Panc1 (cell line): ENCODE results near the gene WAS.
"Not testable (repeated sequence)": the region's sequence is repeated elsewhere in the genome, so short reads cannot be mapped to it uniquely, and the experiment has no call there.

Experiments used
- POLR2AphosphoS5 ChIP-seq: IDR thresholded peaks from 2 replicates; pipeline ENCODE4 v1.6.1; 2012; ENCODE audit warnings: mild to moderate bottlenecking, low read depth, low read length, moderate library complexity
- SIN3A ChIP-seq: IDR thresholded peaks from 2 replicates; pipeline ENCODE4 v1.6.1; 2012; ENCODE audit warnings: low read depth, mild to moderate bottlenecking, low read length, moderate library complexity, borderline replicate concordance; ENCODE audit not compliant: insufficient read depth
- TF ChIP-seq, protein P1 (sequence below): fragments of 450-650 bp; IDR thresholded peaks from 2 replicates; pipeline ENCODE4 v1.5.1; 2017; ENCODE audit warnings: mild to moderate bottlenecking
- TF ChIP-seq, protein P2 (sequence below), 2 experiments: IDR thresholded peaks; 2 replicates each; pipeline ENCODE4 v1.6.1; 2011 to 2012; ENCODE audit warnings: low read depth in 2 of 2, control low read depth in 1 of 2, low read length in 1 of 2, mild to moderate bottlenecking in 1 of 2, moderate library complexity in 1 of 2; ENCODE audit not compliant: insufficient read depth in 1 of 2

DNA sequence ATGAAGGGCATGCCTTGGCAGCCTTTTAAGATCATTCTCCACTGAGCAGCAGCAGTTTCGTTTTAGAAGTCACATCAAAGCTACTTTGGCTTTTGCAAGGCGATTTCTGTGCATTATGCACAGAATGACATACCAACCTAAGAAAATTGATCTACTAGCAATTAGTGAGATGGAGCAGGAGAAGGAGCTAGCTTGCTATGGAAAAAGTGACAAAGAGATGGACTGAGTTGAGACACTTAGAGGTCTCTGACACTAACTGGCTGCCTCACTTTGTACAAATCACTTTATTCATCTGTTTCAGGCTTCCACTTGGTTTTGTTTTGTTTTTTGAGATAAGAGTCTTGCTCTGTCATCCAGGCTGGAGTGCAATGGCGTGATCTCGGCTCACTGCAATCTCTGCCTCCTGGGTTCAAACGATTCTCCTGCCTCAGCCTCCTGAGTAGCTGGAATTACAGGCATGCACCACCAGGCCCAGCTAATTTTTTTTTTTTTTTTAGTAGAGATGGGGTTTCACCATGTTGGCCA, 31.5 kb upstream of the WAS start:
- TF ChIP-seq, protein P1, sequence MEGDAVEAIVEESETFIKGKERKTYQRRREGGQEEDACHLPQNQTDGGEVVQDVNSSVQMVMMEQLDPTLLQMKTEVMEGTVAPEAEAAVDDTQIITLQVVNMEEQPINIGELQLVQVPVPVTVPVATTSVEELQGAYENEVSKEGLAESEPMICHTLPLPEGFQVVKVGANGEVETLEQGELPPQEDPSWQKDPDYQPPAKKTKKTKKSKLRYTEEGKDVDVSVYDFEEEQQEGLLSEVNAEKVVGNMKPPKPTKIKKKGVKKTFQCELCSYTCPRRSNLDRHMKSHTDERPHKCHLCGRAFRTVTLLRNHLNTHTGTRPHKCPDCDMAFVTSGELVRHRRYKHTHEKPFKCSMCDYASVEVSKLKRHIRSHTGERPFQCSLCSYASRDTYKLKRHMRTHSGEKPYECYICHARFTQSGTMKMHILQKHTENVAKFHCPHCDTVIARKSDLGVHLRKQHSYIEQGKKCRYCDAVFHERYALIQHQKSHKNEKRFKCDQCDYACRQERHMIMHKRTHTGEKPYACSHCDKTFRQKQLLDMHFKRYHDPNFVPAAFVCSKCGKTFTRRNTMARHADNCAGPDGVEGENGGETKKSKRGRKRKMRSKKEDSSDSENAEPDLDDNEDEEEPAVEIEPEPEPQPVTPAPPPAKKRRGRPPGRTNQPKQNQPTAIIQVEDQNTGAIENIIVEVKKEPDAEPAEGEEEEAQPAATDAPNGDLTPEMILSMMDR: not testable (repeated sequence)
- TF ChIP-seq POLR2AphosphoS5, SIN3A: not testable (repeated sequence)
- TF ChIP-seq, protein P2, sequence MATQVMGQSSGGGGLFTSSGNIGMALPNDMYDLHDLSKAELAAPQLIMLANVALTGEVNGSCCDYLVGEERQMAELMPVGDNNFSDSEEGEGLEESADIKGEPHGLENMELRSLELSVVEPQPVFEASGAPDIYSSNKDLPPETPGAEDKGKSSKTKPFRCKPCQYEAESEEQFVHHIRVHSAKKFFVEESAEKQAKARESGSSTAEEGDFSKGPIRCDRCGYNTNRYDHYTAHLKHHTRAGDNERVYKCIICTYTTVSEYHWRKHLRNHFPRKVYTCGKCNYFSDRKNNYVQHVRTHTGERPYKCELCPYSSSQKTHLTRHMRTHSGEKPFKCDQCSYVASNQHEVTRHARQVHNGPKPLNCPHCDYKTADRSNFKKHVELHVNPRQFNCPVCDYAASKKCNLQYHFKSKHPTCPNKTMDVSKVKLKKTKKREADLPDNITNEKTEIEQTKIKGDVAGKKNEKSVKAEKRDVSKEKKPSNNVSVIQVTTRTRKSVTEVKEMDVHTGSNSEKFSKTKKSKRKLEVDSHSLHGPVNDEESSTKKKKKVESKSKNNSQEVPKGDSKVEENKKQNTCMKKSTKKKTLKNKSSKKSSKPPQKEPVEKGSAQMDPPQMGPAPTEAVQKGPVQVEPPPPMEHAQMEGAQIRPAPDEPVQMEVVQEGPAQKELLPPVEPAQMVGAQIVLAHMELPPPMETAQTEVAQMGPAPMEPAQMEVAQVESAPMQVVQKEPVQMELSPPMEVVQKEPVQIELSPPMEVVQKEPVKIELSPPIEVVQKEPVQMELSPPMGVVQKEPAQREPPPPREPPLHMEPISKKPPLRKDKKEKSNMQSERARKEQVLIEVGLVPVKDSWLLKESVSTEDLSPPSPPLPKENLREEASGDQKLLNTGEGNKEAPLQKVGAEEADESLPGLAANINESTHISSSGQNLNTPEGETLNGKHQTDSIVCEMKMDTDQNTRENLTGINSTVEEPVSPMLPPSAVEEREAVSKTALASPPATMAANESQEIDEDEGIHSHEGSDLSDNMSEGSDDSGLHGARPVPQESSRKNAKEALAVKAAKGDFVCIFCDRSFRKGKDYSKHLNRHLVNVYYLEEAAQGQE (IDR thresholded peaks at IDR 0.05; ENCODE audit: insufficient read depth in 1 of 2, low read depth in 2 of 2, low read length in 1 of 2): not testable (repeated sequence)
